SHP77 treated with DMSO at 0.1 percent for 48 hours (cell line): ENCODE data around the gene TAF4B.
"Not testable (repeated sequence)": the region's sequence is repeated elsewhere in the genome, so short reads cannot be mapped to it uniquely, and the experiment has no call there.

Source experiments
- DNase-seq: peaks from one replicate; lab custom pipeline; 2025; lab: John Stamatoyannopoulos, UW

The TAF4B gene

GRCh38 chr18:26226229-26227050 lies at the start of gene TAF4B:
Gene TAF4B (plus strand): TSS chr18:26226445. CDS start chr18:26226934, 489 bp downstream.
- peak; percentile 79 for DNase-seq

- no peak for DNase-seq
Observed at GRCh38 chr18:26181343-26181826, 44.9 kb upstream of the TAF4B start.

GRCh38 chr18:26183395-26184112 lies 42.7 kb upstream of the TAF4B start:
- no peak for DNase-seq

GRCh38 chr18:26185267-26185666 lies 41.0 kb upstream of the TAF4B start:
- DNase-seq = no peak

- no peak for DNase-seq
Observed at GRCh38 chr18:26190506-26190905, 35.7 kb upstream of the TAF4B start.

DNA sequence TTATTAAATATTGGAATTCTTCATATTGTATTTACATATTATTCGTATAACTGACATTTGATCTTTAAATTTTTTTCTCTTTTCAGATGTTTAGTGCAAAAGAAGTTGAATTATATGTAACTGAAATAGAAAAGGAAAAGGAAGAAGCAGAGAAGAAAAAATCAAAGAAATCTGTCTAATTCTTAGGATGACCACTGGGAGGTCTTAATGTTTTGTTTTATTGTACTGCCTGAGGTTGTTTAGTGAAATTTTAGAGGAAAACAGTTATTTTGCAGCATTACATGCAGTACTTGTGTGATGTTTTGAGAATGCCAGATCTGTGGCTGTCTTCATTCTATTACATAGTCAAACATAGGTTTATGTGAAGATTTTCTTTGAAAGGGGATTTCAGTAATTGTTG lies 34.0 kb upstream of the TAF4B start:
- no peak for DNase-seq

- DNase-seq = no peak
Observed at GRCh38 chr18:26196605-26197004, 29.6 kb upstream of the TAF4B start.

GRCh38 chr18:26202001-26202400 lies 24.2 kb upstream of the TAF4B start:
- DNase-seq = not testable (repeated sequence)

DNA sequence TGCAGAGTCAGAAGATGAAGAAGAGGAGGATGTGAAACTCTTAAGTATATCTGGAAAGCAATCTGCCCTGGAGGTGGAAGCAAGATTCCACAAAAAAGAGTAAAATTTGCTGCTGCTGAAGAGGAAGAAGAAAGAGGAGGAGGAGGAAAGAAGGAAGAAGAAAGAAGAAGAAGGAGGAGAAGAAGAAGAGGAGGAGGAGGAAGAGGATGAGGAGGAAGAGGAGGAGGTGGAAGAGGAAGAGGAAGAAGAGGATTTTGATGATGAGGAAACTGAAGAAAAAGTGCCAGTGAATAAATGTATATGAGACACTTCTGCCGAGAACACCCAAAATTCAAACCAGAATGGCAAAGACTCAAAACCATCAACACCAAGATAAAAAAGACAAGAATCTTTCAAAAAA lies 20.9 kb upstream of the TAF4B start:
- no peak for DNase-seq

DNA sequence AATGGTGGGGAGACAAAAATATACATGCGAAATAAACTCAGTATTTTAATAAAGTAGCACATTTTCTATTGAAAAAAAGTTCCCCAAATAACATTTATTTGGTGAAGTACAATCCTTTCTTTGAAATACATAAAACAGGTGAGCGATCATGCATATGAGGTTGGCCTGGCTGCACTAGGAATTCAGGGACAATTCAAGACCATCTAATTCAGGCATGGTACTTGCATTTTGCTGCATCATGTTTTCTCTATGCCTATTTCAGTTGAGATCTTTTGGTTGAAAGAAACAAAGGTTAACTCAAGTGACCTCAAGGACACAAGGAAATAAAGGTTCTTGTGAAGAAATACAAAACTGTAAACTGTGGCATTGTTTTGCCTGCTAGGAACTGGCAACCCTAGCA lies 19.8 kb upstream of the TAF4B start:
- DNase-seq = no peak

GRCh38 chr18:26207937-26208336 lies 18.3 kb upstream of the TAF4B start:
- DNase-seq = no peak

GRCh38 chr18:26208977-26209376 lies 17.3 kb upstream of the TAF4B start:
- DNase-seq = no peak

GRCh38 chr18:26210147-26210546 lies 16.1 kb upstream of the TAF4B start:
- no peak for DNase-seq

DNA sequence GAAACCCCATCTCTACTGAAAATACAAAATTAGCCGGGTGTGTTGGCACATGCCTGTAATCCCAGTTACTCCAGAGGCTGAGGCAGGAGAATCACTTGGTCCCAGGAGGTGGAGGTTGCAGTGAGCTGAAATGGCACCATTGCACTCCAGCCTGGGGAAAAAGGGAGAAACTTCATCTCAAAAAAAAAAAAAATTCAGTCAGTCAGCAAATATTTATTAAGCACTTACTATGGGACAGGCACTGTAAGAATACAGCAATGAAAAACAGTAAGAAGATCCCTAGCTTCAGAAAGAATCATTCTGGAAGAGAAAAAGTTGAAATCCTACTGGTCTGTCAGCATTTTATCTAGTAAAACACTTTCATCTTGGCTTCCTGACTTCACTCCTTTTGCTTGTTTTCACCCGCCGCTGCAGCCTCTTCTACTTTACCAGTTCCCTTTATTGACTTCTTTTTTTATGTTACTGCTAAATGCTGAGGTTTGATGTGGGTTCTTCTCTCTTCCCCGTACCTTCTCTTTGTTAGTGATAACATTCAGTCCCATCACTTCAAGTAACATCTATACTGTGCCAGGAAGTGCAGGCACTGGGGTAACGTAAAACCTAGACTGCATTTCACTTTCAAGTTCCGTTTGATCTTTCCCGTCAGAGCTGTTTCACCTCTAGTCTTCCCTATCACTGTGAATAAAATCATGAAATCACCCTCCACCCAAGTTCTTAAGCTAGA lies 10.8 kb upstream of the TAF4B start:
- no peak for DNase-seq

- no peak for DNase-seq
Observed at GRCh38 chr18:26225022-26225693, 1.1 kb upstream of the TAF4B start.

DNA sequence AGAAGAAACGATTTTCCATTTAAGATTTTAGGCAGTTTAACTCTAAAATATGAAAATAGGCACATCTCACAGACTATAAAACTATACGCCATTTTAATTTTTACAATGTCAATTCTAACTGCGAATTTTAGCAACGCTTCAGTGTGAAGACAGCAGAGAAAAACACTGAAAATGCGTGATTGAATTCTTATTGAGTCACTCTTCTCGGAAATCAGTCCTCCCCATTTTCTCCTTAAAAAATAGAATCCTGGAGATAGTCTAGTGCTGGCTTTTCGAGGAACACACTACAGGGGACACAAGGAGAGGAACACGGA lies 373 bp upstream of the TAF4B start:
- no peak for DNase-seq

- no peak for DNase-seq
Observed at GRCh38 chr18:26227051-26227670, 916 bp downstream of the TAF4B start.

DNA sequence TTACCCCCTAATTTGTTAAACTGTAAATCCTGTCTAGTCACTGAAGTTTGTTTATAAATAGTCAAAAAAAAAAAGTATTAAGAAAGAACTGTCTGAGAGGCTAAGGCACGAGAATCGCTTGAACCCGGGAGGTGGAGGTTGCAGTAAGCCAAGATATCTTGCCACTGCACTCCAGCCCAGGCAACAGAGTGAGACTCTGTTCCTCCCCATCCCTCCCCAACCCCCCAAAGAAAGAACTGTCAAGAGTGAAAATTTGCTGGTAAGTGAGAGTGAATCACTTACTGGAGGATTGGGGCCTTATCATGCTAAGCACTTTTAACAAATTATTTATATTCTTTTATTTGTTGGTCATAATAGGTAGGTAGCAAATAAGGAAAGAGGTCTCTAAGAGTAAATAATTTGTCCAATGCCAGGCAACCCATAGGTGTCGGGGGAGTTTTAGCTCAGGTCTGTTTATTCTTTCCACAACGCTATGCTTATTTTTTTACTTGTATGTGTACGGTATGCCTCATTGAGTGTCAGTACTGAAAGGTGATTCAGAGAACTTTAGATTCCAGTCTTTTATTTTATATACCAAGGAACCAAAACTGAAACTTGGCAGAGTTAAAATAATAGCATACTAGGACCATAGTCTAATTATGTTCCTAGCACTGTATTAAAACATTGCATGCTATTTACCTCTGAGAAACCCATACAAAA lies 2.5 kb downstream of the TAF4B start:
- no peak for DNase-seq

DNA sequence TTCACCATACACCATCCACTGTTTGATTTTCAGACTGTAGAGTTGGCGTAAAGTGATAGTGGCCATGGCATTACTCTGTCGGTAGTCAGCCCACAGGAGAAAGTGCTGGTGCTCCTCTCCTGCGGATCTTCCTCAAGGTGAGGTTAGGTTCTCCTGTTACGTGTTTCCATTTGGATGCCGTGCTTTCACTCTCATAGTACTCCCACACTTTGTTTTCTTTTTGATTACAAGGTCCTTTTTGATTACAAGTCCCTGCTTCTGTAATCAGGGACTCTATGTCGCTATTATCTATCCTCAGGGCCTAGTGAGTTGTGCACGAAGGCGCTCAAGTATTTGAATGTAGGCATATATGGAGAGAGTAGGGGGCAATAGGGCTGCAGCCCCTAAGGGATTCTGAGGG lies 4.3 kb downstream of the TAF4B start:
- no peak for DNase-seq

GRCh38 chr18:26233208-26233607 lies 7.0 kb downstream of the TAF4B start:
- no peak for DNase-seq

DNA sequence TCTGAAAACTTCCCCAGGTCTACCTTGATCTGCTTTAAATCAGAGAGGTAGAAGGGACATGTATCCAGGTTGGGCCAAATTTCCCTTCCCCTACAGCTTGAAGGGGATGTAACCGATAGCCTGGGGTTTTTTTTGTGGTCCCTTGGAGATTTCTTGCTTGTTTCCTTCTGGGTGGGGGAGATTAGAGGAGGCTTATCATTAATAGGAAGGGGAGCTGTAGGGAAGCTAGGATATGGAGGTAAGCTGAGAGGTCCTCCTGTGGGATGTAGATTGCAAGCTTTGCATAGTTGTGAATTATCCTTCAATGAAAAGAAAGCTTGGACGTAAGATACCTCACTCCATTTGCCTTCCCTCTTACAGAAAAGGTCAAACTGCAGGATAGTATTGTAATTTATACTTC lies 11.1 kb downstream of the TAF4B start:
- DNase-seq = not testable (repeated sequence)
